GM21576 (cell line): ENCODE measurements around the gene BTBD9.

Experiments
- ATAC-seq: cut with Tn5 transposase; IDR thresholded peaks from one replicate; pipeline ENCODE4 v1.9.1; 2021; ENCODE audit warnings: mild to moderate bottlenecking, moderate library complexity; ENCODE audit not compliant: unreplicated experiment

Gene BTBD9

GRCh38 chr6:38269461-38270172 is 370.1 kb downstream of the BTBD9 start:
- ATAC-seq = no peak

- ATAC-seq = no peak
These were observed 371.4 kb downstream of the BTBD9 start for GRCh38 chr6:38268342-38268741.

- ATAC-seq = no peak
These were observed 372.8 kb downstream of the BTBD9 start for GRCh38 chr6:38266921-38267354.

- ATAC-seq = no peak
These were observed 375.1 kb downstream of the BTBD9 start for GRCh38 chr6:38264605-38265004.

- no peak for ATAC-seq
These were observed 377.1 kb downstream of the BTBD9 start for GRCh38 chr6:38262609-38263008.

- no peak for ATAC-seq
These were observed 377.7 kb downstream of the BTBD9 start for GRCh38 chr6:38262026-38262425.

GRCh38 chr6:38261626-38262025 is 378.1 kb downstream of the BTBD9 start:
- no peak for ATAC-seq

GRCh38 chr6:38259736-38260135 is 380.0 kb downstream of the BTBD9 start:
- no peak for ATAC-seq

GRCh38 chr6:38248500-38249234 is 391.1 kb downstream of the BTBD9 start:
- ATAC-seq = no peak

- no peak for ATAC-seq
These were observed 394.4 kb downstream of the BTBD9 start for GRCh38 chr6:38245295-38245694.

GRCh38 chr6:38244869-38245268 is 394.9 kb downstream of the BTBD9 start:
- no peak for ATAC-seq

- ATAC-seq = no peak
These were observed 398.4 kb downstream of the BTBD9 start for GRCh38 chr6:38241200-38241871.

- no peak for ATAC-seq
These were observed 399.8 kb downstream of the BTBD9 start for GRCh38 chr6:38239719-38240451.

- ATAC-seq = no peak
These were observed 403.1 kb downstream of the BTBD9 start for GRCh38 chr6:38236631-38237030.

- ATAC-seq = peak; percentile 86
These were observed 404.6 kb downstream of the BTBD9 start for GRCh38 chr6:38234934-38235682.

GRCh38 chr6:38234141-38234540 is 405.6 kb downstream of the BTBD9 start:
- ATAC-seq = no peak

- ATAC-seq = no peak
These were observed 406.5 kb downstream of the BTBD9 start for GRCh38 chr6:38233161-38233791.

- ATAC-seq = no peak
These were observed 414.0 kb downstream of the BTBD9 start for GRCh38 chr6:38225766-38226165.

GRCh38 chr6:38221251-38221650 is 418.5 kb downstream of the BTBD9 start:
- no peak for ATAC-seq
